Keratinocyte (primary cell): ENCODE results near the gene SLITRK5. TPM values are rescaled to one million over a fixed set of nuclear protein-coding genes. Genes with fewer than 3 reads are reported as not detected.

ENCODE experiments used
- DNase-seq: peaks from one replicate; pipeline ENCODE4 v3.0.0-alpha.2; 2011; ENCODE audit warnings: low read depth, missing footprints, low spot score
- FAIRE-seq: peaks from 2 replicates; lab custom pipeline; 2011; peaks lifted over from hg19 to GRCh38; lab: Jason Lieb, UNC
- H2AFZ ChIP-seq: 2 replicates; pipeline ENCODE4 v1.6.0; 2012; ENCODE audit warnings: low read length, control low read depth, inconsistent platforms; ENCODE audit not compliant: control insufficient read depth
- H3K27ac ChIP-seq: 2 replicates; pipeline ENCODE4 v1.5.1; 2011; ENCODE audit warnings: low read length; ENCODE audit not compliant: control insufficient read depth, insufficient read depth
- H3K27me3 ChIP-seq: 3 replicates; pipeline ENCODE4 v1.6.0; 2011; ENCODE audit warnings: low read length; ENCODE audit not compliant: control insufficient read depth, insufficient read depth; ENCODE audit errors: extremely low read depth
- H3K36me3 ChIP-seq, 2 experiments: 2 replicates in 1 of 2; 3 replicates in 1 of 2; pipeline ENCODE4 v1.5.1; 2011; ENCODE audit warnings: low read length in 2 of 2, mild to moderate bottlenecking in 1 of 2; ENCODE audit not compliant: control insufficient read depth in 2 of 2, insufficient read depth in 2 of 2; ENCODE audit errors: extremely low read depth in 1 of 2
- H3K4me1 ChIP-seq: 3 replicates; pipeline ENCODE4 v1.5.1; 2011; ENCODE audit warnings: low read length; ENCODE audit not compliant: control insufficient read depth, insufficient read depth; ENCODE audit errors: extremely low read depth
- H3K4me2 ChIP-seq: 3 replicates; pipeline ENCODE4 v1.6.0; 2011; ENCODE audit warnings: low read depth, low read length; ENCODE audit not compliant: control insufficient read depth, insufficient read depth; ENCODE audit errors: extremely low read depth
- H3K4me3 ChIP-seq, 3 experiments: fragments of 200-600 bp in 1 of 3; sonication (generic) in 1 of 3; 2 replicates in 2 of 3; 3 replicates in 1 of 3; pipeline ENCODE4 v1.5.1; 2011 to 2016; ENCODE audit warnings: low read length in 3 of 3, mild to moderate bottlenecking in 3 of 3, control low read depth in 2 of 3, inconsistent platforms in 1 of 3, low read depth in 1 of 3, mixed read lengths in 1 of 3, mixed run types in 1 of 3, moderate library complexity in 1 of 3; ENCODE audit not compliant: control insufficient read depth in 2 of 3, insufficient read depth in 2 of 3; ENCODE audit errors: extremely low read depth in 1 of 3
- H3K79me2 ChIP-seq: 2 replicates; pipeline ENCODE4 v1.6.0; 2012; ENCODE audit warnings: low read length; ENCODE audit not compliant: control insufficient read depth, insufficient read depth
- H3K9ac ChIP-seq: 3 replicates; pipeline ENCODE4 v1.6.0; 2011; ENCODE audit warnings: low read length; ENCODE audit not compliant: control insufficient read depth, insufficient read depth; ENCODE audit errors: extremely low read depth
- H3K9me1 ChIP-seq: 3 replicates; pipeline ENCODE4 v1.6.0; 2011; ENCODE audit warnings: low read length; ENCODE audit not compliant: control insufficient read depth, insufficient read depth; ENCODE audit errors: extremely low read depth
- H3K9me3 ChIP-seq: 2 replicates; pipeline ENCODE4 v1.5.1; 2012; ENCODE audit warnings: low read depth, low read length; ENCODE audit not compliant: control insufficient read depth
- H4K20me1 ChIP-seq: 3 replicates; pipeline ENCODE4 v1.6.0; 2011; ENCODE audit warnings: low read length; ENCODE audit not compliant: control insufficient read depth, insufficient read depth; ENCODE audit errors: extremely low read depth
- EZH2 ChIP-seq: IDR thresholded peaks from one replicate; pipeline ENCODE4 v1.6.1; 2012; ENCODE audit warnings: inconsistent platforms, mild to moderate bottlenecking, low read length, moderate library complexity
- dilution Hi-C: fragments of 300-500 bp; cut with MboI; formaldehyde crosslinking; loops from one replicate; pipeline ENCODE4 v1.7.0; 2020; ENCODE audit warnings: low sequenced_read_pairs; ENCODE audit not compliant: extremely low pct_ligation_motif_present
- polyA plus RNA-seq, 5 experiments: library from polyadenylated mRNA; depleted of rRNA in 3 of 5; stranded (reverse) in 3 of 5; stranded (forward) in 1 of 5; unstranded in 1 of 5; fragments of >200 nt; gene quantifications; 1 replicate in 1 of 5; 2 replicates in 3 of 5; 3 replicates in 1 of 5; pipeline versions ENCODE4 v1.2.1 to v1.2.3, GENCODE V29; 2011 to 2012; ENCODE audit warnings: missing spikeins in 2 of 5, low read depth in 1 of 5, low replicate concordance in 1 of 5
- TF ChIP-seq, protein P1 (sequence below), 3 experiments: IDR thresholded peaks in 1 of 3; conservative IDR thresholded peaks in 1 of 3; optimal IDR thresholded peaks in 1 of 3; 2 replicates in 2 of 3; 3 replicates in 1 of 3; pipeline versions ENCODE3 to v1.5.1; 2011; ENCODE audit warnings: low read length in 3 of 3, mild to moderate bottlenecking in 3 of 3, moderate library complexity in 2 of 3, control low read depth in 1 of 3, inconsistent platforms in 1 of 3; ENCODE audit not compliant: insufficient read depth in 2 of 3; ENCODE audit errors: extremely low read depth in 1 of 3

Gene SLITRK5
- polyA plus RNA-seq, 1 donor (not counting 4 experiments of a cell fraction or from before 2014, with no cell fraction given), result 0.01 TPM

DNA sequence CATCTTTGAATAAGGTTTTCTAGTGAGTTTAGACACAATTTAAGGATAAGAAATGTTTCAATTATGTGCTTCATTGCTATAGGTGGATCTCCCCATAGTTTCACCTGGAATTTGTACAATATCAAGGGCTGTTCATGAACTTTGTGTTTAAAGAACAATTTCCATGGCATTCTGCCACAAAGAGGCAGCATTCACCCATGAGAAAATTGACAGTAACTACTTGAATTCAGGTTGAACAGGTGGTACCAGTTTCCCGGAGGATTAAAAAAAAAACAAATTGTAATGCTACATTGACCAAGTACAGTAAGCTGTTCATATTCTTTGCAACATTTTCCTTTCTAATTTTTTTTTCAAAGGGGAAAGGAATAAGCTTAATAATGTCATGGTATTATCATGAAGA, 9.1 kb downstream of the SLITRK5 start:
- Histone ChIP-seq H3K27ac (no peak overlapping the region), H3K4me3 (no peak overlapping the region), H3K4me2 (no peak overlapping the region), H3K9ac (no peak overlapping the region), H3K27me3 (peaks cover 34% of the 10 kb centered on the region), H2AFZ (no peak overlapping the region), H3K4me1 (peaks cover 8% of the 10 kb centered on the region), H3K9me3 (no peaks in the 10 kb centered on the region), H3K36me3 (no peaks in the 10 kb centered on the region), H4K20me1 (no peaks in the 10 kb centered on the region), H3K9me1 (no peaks in the 10 kb centered on the region), H3K79me2 (no peaks in the 10 kb centered on the region)
- no peak for DNase-seq
- TF ChIP-seq, protein P1, sequence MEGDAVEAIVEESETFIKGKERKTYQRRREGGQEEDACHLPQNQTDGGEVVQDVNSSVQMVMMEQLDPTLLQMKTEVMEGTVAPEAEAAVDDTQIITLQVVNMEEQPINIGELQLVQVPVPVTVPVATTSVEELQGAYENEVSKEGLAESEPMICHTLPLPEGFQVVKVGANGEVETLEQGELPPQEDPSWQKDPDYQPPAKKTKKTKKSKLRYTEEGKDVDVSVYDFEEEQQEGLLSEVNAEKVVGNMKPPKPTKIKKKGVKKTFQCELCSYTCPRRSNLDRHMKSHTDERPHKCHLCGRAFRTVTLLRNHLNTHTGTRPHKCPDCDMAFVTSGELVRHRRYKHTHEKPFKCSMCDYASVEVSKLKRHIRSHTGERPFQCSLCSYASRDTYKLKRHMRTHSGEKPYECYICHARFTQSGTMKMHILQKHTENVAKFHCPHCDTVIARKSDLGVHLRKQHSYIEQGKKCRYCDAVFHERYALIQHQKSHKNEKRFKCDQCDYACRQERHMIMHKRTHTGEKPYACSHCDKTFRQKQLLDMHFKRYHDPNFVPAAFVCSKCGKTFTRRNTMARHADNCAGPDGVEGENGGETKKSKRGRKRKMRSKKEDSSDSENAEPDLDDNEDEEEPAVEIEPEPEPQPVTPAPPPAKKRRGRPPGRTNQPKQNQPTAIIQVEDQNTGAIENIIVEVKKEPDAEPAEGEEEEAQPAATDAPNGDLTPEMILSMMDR (optimal IDR thresholded peaks at IDR 0.05 in 1 of 3, IDR thresholded peaks at IDR 0.05 in 1 of 3, conservative IDR thresholded peaks at IDR 0.05 in 1 of 3; ENCODE audit: extremely low read depth in 1 of 3, insufficient read depth in 2 of 3, low read length in 3 of 3), result peak in 1 of 3 experiments; percentile 10
- TF ChIP-seq EZH2, result no peak
- dilution Hi-C loops, result no loop called here
- peak; percentile 5 for FAIRE-seq

DNA sequence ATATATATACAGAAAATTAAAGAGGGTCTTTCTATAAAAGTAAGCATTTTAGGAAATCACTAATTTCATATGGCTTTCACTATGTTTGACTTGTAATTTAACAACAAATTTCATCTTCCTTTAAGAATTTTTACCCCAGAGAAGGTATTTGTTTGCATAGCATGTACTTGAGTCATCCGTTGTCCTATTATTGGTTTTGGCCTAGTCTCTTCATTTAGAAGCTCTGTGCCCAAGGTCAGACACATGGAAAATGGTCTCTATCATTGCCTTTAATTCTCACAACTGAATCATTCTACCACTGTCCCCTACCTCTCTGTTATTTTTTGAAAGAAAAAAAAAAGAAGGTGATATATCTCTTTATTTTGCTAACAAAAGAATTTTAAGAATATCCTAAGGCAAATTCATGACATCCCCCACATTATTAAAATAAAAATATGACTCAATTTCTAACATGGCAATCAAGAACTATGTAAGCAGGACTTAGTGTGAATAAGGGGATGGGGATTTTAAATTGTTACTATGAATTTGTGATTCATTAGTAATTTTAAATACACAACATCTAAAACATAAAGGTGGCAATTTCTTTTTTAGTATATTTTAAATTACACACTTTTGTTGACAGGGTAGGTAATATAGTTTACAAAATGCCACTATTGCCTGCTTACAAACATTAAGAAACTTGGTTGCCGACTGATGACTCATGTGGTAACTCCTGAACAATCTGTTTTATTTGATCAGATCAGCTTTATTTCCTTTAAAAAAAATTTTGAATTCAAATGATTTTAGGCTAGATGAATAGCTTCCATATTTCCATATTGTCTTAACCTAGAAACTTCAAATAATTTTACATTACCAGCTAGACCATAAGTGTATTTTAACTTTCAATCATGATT, 13.9 kb downstream of the SLITRK5 start:
- H3K27ac ChIP-seq, result no peak overlapping the region
- H3K9me3 ChIP-seq, result no peaks in the 10 kb centered on the region
- DNase-seq (no peak), FAIRE-seq (no peak)
- no peak overlapping the region for H3K4me2 ChIP-seq
- H2AFZ ChIP-seq, result no peak overlapping the region
- H4K20me1 ChIP-seq, result no peaks in the 10 kb centered on the region
- no peaks in the 10 kb centered on the region for H3K36me3 ChIP-seq
- TF ChIP-seq, protein P1 (optimal IDR thresholded peaks at IDR 0.05 in 1 of 3, IDR thresholded peaks at IDR 0.05 in 1 of 3, conservative IDR thresholded peaks at IDR 0.05 in 1 of 3; ENCODE audit: extremely low read depth in 1 of 3, insufficient read depth in 2 of 3, low read length in 3 of 3), result no peak
- no peak for TF ChIP-seq EZH2
- H3K4me3 ChIP-seq, result no peak overlapping the region
- H3K9ac ChIP-seq, result no peak overlapping the region
- H3K27me3 ChIP-seq, result no peaks in the 10 kb centered on the region
- H3K79me2 ChIP-seq, result no peaks in the 10 kb centered on the region
- no peaks in the 10 kb centered on the region for H3K4me1 ChIP-seq
- no peaks in the 10 kb centered on the region for H3K9me1 ChIP-seq
- dilution Hi-C loops, result no loop called here
